GM19397 (cell line): ENCODE results near the gene FUT8.

ENCODE experiments used
- ATAC-seq: cut with Tn5 transposase; IDR thresholded peaks from one replicate; pipeline ENCODE4 v1.9.1; 2021; ENCODE audit warnings: mild to moderate bottlenecking, moderate library complexity; ENCODE audit not compliant: unreplicated experiment

The FUT8 gene

DNA sequence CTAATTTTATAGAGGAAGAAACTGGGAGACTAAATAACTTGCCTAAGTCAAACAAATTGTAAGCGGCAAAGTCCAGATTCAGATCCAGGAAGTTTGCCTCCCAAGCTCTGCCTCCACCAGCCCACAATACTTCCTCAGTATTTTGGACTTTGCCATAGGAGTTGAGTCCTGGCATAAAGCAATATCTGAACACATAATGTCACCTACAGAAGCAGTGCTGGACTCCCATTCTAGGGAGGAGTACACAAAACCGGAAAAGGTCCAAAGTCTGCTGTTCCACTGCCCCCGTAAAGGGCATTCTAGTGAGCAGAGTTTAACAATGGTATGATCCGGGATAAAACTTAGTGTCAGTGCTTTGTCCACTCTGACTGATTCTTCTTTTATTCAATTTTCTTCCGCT lies 340.5 kb downstream of the FUT8 start:
- no peak for ATAC-seq

DNA sequence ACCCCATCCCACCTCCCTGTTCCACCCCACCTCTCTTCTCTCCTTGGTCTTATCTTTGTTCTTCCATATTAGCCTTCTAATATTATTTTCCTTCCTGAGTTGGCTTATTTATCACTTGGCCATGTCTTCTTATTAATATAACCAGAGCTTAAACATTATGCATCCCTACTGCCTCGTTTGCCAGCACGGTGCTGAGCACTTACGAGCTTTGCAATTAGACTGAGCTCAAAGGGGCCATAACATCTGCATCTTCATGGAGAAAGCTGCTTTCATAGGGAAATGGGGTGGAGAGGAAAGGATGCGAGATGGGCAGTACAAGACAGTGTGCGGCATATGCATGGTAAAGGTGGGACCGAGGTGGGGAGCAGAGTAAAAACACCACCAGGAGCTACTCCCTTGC lies 342.8 kb downstream of the FUT8 start:
- no peak for ATAC-seq

DNA sequence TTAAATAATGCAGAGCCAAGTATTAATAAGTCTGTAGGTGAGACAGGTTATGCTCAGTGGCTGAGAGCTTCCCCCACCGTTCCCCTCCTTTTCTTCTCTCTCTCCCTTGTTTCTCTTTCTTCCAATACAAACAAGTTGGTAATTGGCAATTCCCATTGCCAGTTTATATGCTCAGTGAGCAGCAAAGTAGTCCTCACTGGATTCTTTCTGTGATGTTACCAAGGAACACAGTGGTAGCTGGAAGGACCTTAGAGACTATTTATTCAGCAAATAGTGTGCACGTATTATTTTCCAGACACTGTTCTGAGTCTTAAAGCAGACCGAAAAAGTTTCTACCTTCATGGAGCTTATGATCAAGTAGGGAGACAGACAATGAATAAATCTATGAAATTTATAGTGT lies 344.4 kb downstream of the FUT8 start:
- ATAC-seq = no peak

DNA sequence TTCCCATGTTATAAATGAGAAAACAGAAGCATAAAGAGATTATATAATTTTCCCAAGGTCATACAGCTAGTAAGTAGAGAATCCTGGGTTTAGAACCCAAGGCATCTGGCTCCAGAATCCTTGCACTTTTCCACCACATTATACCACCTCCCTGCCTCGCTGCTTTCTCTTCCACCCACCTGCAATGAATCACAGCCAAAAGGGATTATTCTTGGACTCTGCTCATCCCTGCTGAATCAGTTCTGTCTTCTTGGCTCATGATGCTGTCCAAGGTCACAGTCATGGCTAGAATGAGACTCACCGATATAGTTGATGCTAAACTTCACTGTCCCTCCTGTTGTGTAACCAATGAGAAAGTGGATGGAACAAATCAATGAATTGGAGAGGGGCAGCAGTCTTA lies 356.6 kb downstream of the FUT8 start:
- no peak for ATAC-seq

DNA sequence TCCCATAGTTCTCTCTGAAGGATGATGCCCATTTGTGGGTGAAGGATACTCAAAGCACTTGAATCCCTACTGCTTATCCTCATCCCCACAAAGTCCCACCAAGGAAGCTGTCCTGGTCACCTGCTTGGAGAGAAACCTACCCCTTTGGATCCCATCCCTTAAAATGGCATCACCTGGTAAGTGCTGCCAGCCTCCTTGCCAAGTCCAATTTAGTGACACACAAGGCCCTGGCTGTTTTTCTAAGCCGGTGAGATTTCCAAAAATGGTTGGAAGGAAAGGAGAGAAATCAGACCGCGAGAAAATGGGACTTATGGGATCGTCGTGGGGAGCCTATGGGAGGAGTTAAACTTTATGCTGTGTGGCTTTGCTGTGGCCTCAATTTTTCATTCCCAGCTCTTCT lies 358.2 kb downstream of the FUT8 start:
- no peak for ATAC-seq

DNA sequence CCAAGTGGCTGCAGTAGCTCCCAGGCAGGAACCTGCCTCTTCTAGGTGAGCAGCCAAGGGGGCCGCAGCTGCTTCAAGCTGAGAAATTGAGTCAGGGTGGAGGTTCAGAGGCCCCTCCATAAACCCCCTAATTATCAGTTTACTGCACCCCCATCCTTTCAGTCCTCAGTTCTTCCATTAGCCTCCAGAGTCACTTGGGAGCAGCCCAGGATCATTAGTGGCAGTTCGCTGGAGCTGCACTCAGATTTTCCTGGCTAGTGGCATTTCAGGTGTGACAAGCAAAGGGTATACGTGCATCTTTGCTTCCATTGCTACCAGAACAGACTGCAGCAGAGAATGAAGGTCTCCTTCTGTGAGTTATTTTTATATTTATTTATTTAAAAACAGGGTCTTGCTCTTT lies 358.7 kb downstream of the FUT8 start:
- ATAC-seq = no peak

DNA sequence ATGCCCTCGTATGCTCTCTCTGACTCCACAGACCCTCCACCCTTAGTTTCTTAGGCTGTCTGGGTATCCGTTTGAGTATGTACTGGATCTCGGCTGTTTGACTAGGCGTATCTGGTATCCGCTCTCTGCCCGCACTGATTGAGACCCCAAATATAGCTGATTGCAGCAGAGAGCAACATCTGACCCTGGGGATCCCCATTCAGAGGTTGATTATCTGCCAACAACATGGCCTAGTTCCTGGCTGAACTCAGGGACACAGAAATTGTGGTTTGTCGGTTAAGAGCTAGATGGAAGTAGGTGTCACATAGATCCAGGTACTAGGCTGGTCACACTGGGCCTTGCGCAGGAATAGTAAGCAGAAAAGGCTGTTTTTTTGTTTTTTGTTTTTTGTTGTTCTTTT lies 359.9 kb downstream of the FUT8 start:
- ATAC-seq = no peak

DNA sequence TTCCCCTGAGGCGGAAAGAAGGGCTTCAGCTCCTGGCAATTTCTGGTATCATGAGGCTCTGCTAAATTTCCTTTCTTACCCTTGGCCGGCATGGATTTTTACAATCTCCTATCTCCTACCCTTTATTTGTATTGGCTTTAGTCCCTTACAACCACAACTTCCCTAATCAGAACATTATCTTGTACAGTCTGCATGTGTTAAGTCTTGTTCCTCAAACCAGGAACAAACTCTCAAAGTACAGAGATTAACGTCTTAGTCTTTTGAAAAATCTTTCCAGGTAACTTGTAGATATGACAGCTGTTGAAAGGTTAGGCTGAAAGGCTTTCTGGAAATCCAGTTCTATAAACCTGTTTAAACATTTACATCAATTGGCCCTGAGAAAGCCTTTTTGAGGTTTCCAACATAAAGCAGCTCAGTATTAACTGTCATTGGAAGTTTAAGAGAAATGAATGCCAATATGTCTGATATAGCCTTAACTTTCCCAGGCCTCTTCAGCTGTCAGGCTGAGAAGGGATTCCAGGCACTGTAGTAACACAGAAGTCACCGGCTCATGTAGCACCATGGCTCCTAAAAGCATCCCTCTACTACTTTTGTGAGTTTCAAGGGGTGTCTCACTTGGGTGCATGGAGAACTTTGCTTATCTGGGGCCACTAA lies 360.5 kb downstream of the FUT8 start:
- ATAC-seq = no peak

DNA sequence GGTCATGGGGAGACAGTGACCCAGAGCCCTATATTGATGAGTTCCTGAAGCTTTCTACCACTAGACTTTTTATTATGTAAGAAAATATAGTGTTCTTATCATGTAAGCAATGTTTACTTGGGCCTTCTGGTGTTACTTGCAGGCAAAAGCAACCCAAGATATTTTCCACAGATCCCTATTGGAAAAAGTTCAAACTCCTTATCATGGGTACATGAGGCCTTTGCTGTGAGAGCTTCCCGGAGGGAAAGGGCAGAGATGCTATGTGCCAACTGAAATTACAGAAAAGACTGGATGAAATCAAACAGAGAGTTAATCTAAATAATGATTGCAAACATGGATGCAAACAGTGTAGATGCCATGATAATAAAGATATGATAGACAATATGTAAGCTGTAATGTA lies 361.5 kb downstream of the FUT8 start:
- no peak for ATAC-seq

DNA sequence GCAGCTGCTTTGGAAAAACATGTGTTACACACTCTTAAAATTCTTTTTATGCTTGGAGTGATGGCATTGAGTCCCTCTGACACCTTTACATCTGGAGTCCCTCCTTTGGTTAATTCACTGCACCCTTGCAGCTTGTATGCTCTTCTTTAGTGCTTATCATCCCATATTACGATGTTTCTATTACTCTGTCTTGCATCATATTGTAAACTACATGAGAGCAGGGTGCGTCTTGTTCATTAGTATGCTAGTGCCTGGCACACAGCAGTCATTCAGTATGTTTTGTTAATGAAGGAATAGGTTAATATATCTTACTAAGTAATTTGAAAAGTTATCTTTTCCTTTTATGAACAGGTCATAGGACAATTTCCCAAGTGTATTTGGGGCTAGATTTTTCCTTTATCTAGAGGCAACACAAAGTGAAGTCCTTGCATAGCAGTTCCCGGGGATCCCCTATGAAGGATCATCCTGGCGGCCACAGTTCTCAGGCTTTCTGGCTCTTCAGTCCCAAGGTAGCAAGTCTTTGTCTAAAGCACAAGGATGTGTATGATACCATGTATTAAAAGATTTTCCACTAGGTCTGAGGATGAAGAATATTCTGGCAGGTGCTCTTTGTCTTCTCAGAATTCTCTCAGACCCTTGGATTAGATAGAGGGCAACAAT lies 363.8 kb downstream of the FUT8 start:
- ATAC-seq = no peak

DNA sequence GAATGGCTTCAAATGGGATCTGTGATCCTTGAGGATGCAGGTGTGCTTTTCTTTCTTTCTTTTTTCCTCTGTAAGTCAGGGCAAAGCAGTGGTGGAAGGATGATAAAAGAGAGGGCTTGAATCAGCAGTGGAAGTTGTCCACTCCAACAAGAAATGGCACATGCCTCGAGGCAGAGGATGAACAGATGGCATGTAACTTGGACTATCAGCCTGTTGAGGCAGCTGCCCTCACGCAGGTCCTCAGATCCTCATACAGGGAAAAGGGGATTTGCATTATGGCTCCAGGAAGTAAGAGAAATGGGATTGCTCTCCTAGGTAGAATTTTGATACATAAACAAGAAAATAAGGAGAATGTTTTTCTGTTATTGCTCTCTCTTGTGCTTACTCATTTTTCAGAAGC lies 368.0 kb downstream of the FUT8 start:
- no peak for ATAC-seq

DNA sequence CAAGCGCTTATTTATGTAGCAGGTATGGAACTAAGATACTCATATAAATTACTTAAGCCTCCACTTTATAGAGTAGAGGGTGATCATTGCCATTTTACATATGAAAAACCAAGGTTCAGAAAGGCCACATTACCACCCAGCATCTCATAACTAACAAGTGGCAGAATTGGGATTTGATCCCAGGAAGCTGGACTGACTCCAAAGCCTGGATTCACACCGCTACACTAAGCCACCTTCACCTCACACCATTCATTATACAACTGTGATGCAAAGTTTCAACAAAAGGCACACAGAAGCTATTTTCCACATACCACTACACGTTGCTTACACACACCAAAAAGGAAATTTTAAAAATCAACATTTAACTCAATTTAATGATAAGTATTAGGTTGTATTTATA lies 370.6 kb downstream of the FUT8 start:
- ATAC-seq = no peak

DNA sequence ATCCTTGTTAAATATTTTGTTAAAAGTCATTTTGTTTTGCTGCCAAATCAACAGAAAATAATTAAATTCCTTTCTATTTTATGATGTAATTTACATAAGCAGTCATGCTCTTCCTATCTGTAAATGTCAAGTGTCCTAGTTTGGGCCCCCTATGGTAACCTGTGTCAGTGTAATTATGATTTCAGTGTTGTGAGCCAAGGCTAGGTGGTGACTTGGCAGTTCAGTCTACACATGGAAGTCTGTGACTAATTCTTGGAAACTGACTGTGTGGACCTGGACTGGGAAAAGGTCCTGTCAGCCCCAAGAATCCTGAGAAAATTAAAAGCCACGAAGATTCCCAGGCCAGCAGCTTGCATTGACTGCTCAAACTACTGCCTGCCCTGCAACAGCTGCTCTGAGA lies 371.0 kb downstream of the FUT8 start:
- no peak for ATAC-seq

DNA sequence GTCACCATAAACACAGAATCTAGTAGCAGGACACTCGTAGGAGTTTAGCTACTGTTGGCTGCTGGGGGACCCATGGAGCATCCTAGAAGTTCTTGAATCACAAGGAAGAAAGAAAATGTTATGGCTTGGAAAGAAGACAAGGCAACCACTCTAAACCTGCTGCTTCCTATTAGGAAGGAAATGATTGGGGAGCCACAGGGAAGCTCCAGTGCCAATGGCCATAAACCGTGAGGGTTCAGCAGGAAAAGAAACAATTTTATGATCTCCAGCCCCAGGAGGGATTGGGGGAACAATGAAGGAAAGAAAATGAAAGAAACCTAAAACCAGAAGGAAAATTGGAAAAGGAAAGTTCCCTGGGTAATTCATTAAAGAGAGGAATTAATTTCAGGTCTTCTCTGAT lies 372.0 kb downstream of the FUT8 start:
- no peak for ATAC-seq

DNA sequence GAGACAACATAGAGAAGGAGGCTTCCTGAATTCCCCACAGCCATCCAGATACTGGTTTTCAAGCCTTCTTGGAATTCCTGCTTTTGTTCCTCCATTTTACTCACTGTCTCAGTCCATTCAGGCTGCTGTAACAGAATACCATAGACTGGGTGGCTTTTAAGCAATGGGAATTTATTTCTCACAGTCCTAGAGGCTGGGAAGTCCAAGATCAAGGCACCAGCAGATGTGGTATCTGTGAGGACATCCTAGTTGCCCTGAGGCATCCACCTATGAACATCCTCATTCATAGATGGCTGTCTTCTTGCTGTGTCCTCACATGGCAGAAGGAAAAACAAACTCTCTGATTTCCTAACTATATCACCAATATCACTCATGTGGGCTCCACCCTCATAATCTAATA lies 374.9 kb downstream of the FUT8 start:
- no peak for ATAC-seq

DNA sequence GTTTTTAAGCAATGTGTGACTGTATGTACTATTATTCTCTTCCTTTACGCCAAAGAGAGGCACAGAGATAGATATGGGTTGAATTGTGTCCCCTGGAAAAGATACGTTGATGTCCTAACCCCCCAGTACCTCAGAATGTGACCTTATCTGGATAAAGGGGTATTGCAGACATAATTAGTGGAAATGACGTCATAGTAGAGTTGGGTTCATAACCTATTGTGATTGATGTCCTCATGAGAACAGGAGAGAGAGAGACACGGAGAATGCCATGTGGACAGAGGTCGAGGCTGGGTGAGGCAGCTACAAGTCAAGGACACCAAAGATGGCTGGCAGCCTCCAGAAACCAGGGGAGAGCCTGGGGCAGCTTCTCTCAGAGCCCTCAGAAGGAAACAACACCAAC lies 376.3 kb downstream of the FUT8 start:
- no peak for ATAC-seq

DNA sequence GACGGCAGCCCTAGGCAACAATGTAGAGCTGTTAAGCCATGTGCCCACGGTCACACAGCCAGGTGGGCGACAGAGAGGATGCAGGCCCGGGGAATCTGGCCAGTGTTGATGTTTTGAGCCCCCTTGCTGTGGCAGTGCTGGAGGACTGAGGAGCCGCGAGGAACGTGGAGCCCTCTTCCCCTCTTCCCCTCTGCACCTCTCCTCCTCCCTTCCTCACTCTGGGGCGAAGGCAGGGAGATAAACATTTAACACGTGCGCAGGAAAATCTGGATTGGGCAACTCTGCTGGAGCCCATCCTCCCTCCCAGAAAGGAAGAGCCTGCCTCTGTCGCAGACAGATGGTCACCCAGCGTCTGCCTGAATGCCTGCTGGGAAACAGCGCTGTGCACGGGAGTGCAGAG lies 376.8 kb downstream of the FUT8 start:
- no peak for ATAC-seq

DNA sequence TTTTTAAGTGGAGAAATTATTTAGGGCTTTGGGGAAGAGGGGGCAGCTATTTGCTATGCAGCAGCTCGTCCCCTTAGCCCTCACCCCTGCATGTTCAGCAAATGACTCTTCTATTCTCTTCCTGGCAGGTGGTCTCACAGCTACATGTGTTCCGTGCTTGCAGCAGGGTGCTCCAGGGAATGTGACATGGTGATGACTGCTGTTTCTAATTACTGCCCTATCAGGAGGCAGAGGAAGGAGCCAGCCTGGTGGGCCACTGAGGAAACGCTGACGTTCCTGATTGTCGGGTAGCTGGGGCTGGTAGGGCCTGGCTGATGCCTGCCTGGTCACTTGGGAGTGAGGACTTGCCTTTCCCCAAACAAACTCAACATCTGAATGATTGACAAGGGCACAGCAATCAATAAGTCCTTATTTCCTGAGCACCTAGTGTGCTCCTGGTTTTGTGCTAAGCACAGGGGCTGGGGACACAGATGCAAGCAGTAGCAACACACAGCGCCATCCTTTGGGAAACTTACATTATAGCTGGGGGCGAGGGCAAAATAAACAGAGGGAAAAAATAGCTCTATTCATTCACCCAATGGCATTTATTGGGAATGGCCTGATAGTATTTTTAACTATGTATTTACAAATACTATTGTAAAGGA lies 377.8 kb downstream of the FUT8 start:
- no peak for ATAC-seq

DNA sequence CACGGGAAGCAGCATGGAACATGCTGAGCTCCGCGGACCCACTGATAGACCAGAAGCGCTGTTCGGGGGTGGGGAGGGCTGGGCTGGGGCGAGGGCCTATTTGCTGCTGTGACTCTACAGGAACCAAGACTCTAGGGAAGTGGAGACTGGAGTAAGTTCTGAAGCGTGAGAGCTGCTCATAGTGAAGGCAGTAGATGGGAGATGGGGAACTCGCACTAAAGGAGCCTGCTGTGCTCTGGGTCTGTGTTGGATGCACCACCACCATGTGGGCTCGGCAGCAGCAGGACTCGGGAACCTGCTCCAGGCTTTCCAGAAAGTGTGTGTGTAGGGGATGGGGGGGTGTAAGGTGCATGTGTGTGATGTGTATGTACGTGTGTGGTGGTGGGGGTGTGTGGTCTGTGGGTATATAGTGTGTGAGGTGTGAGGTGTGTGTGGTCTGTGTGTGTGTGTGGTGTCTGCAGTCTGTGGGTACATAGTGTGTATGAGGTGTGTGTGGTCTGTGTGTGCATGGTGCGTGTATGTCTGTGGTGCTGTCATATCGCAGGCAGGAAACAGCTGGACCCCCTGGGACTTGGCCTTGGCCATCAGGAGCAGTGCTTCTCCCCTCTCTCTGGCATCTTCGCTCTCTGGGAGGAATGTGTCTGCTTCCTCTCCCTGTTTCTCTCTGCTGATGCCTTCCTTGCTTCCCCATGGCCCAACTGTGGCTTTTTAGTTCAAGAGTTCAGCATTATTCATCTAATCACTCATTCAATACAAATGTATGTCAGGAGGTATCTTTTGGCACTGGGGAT lies 378.9 kb downstream of the FUT8 start:
- ATAC-seq = no peak

DNA sequence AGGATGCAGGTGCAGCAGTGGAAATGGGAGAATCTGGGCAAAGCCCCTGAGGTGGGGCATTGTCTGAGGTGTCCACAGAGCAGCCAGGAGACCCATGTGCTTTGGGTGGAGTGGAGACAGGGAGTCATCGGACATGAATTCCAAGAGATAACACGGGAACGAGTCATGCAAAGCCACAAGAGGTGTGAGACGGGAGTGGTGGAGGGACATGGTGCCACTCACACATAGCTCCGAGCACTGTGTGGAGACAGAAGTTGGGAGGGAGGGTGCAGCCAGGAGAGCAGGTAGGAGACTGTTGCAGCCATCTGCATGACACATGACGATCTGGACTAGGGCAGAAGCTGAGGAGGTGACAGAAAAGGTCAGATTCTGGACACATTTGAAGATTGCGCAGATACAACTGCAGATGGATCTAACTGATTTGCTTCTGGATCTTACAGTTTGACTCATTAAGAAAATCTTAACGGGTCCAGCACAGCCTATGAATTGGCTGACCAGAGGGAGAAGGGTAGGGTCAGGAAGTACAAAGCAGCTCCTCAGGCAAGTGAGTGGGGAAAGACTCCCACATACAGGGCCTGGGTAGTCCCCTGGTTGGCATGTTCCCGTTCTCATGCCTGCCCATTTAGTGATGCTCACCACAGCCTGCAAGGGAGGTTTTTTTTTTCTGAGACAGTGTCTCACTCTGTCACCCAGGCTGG lies 379.8 kb downstream of the FUT8 start:
- ATAC-seq = no peak
